OCI-LY1 (cell line): Measurements from ENCODE around the gene ZNF593.

Source experiments
- CTCF ChIP-seq: fragments of 200-600 bp; sonication (generic), shearing (Covaris generic); IDR thresholded peaks from 2 replicates; pipeline ENCODE4 v1.5.1; 2017; ENCODE audit warnings: mild to moderate bottlenecking, antibody characterized with exemption, low read length, moderate library complexity, mixed read lengths
- EZH2 ChIP-seq: fragments of 200-600 bp; sonication (generic), shearing (Covaris generic); IDR thresholded peaks from 2 replicates; pipeline ENCODE4 v1.8.0; 2017; ENCODE audit warnings: borderline replicate concordance, mixed run types, mild to moderate bottlenecking, antibody characterized with exemption, low read length, moderate library complexity, mixed read lengths

DNA sequence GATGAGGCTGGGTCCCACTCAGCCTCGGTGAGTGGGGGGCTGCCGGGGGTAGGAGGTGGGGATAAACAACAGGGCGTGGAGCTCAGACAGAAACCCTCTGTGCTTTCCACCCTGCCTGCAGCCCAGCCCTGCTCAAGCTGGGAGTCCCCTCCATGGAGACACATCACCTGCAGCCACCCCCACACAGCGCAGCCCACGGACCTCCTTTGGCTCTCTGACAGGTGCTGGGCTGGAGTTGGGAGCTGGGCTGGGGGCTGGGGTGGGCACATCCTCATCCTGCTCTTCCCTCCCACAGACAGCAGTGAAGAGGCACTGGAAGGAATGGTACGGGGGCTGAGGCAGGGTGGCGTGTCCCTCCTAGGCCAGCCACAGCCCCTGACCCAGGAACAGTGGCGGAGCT, 18.8 kb downstream of the ZNF593 start:
- TF ChIP-seq CTCF (no peak), EZH2 (no peak)
